Esophagus (tissue), 2 donors: ENCODE data around the gene THBD. TPM values are rescaled to one million over a fixed set of nuclear protein-coding genes. Genes with fewer than 3 reads are reported as not detected.
A peak's percentile ranks its signal among the peaks of the same experiment; 100 is the strongest.

Experiments
- H3K27ac ChIP-seq, 2 donors: one replicate each; pipeline ENCODE4 v1.5.1; 2013; ENCODE audit warnings: low read depth in 2 of 2, mild to moderate bottlenecking in 2 of 2, inconsistent platforms in 1 of 2, low read length in 1 of 2, moderate library complexity in 1 of 2
- H3K27me3 ChIP-seq, 2 donors: one replicate each; pipeline ENCODE4 v1.6.1; 2013; ENCODE audit warnings: low read length in 2 of 2, control low read depth in 1 of 2, mild to moderate bottlenecking in 1 of 2; ENCODE audit not compliant: insufficient read depth in 2 of 2, control insufficient read depth in 1 of 2
- H3K36me3 ChIP-seq, 2 donors: one replicate each; pipeline ENCODE4 v1.6.1; 2013; ENCODE audit warnings: low read length in 1 of 2; ENCODE audit not compliant: control insufficient read depth in 2 of 2, insufficient read depth in 2 of 2
- H3K4me1 ChIP-seq, 2 donors: one replicate each; pipeline ENCODE4 v1.6.1; 2013; ENCODE audit warnings: low read length in 1 of 2; ENCODE audit not compliant: control insufficient read depth in 2 of 2, insufficient read depth in 2 of 2
- H3K4me3 ChIP-seq, 2 donors: one replicate each; pipeline ENCODE4 v1.5.1; 2013; ENCODE audit warnings: low read length in 2 of 2, mild to moderate bottlenecking in 2 of 2, low read depth in 1 of 2, moderate library complexity in 1 of 2
- H3K9me3 ChIP-seq, 2 donors: one replicate each; pipeline ENCODE4 v1.6.1; 2013; ENCODE audit warnings: mild to moderate bottlenecking in 2 of 2, low read depth in 1 of 2, low read length in 1 of 2, moderate library complexity in 1 of 2; ENCODE audit not compliant: control insufficient read depth in 2 of 2, insufficient read depth in 1 of 2
- WGBS, 2 donors: extraction: QIAGEN DNeasy Blood & Tissue Kit; methylation state at CpG; one replicate each; pipeline ENCODE4 v1.1.7; 2013; 5-methylcytosine and 5-hydroxymethylcytosine counted together
- polyA plus RNA-seq, 2 donors: library from polyadenylated mRNA; stranded (reverse); fragments of 200-250 nt; gene quantifications; one replicate each; pipeline ENCODE4 v1.2.3, GENCODE V29; 2013
- donor health status: healthy with polysubstance abuse.
- donor health status: Bipolar disorder and iron deficiency.

The THBD gene
- polyA plus RNA-seq, 2 donors, result 9.5 to 29.7 TPM

DNA sequence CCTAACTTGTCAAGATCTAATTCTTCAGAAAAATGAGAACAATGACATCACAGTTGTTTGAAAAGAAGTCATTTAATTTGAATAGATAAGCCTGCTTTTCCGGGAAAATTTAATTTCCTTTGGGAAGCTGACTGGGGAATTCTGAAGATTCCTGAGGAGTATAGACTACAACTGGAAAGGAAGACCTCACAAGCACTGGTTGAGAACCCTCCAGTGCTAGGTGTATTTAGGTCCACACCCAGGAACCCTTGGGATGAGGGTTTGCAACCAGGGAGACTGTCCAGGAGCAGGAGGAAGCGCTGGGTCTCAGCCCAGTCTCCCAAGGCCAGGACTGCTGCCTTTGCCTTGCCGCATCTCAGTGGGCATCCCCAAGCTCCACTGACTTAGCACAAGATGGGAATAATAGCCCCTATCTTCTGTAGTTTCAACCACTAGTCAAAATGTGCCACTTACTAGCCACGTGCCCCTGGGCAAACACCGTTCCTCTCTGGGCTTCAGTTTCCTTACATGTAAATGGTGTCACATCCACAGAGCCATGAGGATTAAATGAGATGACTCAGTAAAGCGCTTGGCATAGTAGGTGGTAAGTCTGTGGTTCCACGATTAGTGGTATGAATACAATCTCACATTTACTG is 43.5 kb upstream of the THBD start:
- Histone ChIP-seq H3K4me1 (peaks cover 3 to 30% of the 10 kb centered on the region in 2 donors), H3K27ac (peak overlapping the region; percentile 55 to 96), H3K9me3 (no peaks in the 10 kb centered on the region), H3K4me3 (no peak overlapping the region), H3K27me3 (no peaks in the 10 kb centered on the region), H3K36me3 (no peaks in the 10 kb centered on the region)
- 65 to 67% methylated on average over 7 of the region's 7 CpGs for WGBS, 2 donors

DNA sequence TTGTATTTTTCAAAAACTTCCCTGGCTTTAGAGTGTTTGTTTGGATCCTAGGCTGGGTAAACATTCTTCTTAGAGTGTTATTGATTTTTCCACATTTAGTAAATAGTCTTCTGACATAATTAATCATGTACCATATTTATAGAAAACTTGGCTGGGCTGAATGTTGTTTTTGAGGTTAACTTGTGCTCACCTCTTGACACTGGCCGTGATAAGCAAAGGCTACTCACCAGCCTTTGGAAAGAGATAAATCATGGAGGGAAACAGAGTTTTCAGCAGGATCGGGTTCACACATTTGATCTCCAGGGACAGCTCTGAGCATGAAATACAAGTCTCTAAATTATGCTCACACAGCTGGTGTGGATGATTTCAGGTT is 42.9 kb upstream of the THBD start:
- Histone ChIP-seq H3K9me3 (no peaks in the 10 kb centered on the region), H3K4me1 (peaks cover 3 to 25% of the 10 kb centered on the region in 2 donors), H3K36me3 (no peaks in the 10 kb centered on the region), H3K27me3 (no peaks in the 10 kb centered on the region), H3K27ac (no peak overlapping the region), H3K4me3 (no peak overlapping the region)
- WGBS, 2 donors, result 49 to 62% methylated on average over 2 of the region's 2 CpGs

DNA sequence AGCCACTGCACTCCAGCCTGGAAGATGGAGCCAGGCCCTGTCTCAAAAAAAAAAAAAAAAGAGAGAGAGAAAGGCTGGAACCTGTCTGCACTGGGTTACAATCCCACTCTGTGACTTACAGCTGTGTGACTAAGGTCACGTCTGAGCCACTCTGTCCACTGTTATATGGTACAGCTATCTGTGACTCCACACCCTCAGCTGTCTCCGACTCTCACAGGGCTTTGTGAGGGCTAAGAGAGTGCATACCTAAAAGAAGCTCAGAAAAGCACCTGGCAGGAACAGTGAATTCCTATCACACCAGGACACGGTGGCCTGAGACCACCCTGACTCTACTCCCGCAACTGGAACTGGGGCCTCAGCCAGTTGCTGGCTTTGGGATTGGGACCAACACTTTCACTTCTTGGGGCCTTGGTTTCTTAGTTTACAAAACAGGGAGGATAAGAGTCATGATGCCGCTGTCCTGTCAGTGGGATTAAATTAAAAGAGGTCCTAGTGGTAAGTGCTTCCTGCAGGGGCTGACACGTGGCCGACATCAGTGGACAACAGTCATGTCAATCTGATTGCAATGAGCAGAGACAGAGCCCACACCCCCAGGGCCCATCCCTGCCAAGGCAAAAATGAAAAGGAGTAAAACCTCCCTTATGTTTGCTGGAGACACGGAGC is 42.4 kb upstream of the THBD start:
- peaks cover 3 to 23% of the 10 kb centered on the region in 2 donors for H3K4me1 ChIP-seq
- whole genome bisulfite sequencing, 2 donors, result 62 to 76% methylated on average over 8 of the region's 8 CpGs

DNA sequence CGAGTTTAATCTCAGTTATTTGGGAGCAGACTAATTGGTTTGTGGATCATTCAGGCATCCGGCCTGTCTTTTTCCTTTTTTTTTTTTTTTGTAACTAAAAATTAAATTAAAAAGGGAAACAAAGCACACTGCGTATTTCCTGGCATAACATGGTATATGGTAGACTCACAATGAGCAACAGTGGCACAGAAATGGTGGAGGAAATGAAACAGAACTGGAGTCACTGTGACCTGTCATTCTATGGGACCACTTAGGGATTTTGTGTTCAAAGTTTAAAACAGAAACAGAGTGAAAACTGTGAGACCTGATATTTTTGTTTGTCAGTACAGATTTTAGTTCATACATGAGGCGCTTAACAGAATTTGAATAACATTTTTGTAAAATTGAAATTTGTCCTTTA is 41.4 kb upstream of the THBD start:
- Histone ChIP-seq H3K9me3 (no peaks in the 10 kb centered on the region), H3K27ac (no peak overlapping the region), H3K4me3 (no peak overlapping the region), H3K4me1 (peaks cover 3 to 18% of the 10 kb centered on the region in 2 donors), H3K36me3 (no peaks in the 10 kb centered on the region), H3K27me3 (no peaks in the 10 kb centered on the region)
- WGBS, 2 donors, result 76 to 80% methylated on average over 4 of the region's 4 CpGs

More for the DNA sequence above, 42.4 kb upstream of the THBD start:
- Histone ChIP-seq H3K4me3 (no peak overlapping the region), H3K36me3 (no peaks in the 10 kb centered on the region), H3K9me3 (no peaks in the 10 kb centered on the region), H3K27me3 (no peaks in the 10 kb centered on the region), H3K27ac (no peak overlapping the region)

DNA sequence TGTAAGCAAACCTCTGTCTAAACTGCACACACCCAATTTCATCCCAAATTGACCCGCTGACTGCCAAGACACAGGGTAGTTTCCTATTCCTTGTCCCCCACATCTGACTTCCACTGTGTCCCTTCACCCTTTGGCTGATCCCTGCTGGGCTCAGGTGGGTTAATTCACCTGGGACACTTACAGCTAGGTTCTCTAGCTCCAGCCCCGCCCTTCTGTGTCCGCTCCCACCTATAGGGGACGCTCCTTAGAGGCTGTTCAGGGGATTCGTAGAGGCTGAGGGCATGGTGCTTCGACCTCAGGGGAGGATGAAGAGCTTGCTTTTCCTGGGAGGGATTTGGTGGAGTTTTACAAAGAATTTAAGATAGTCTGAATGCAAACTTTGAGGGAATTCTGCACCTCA is 40.7 kb upstream of the THBD start:
- no peaks in the 10 kb centered on the region for H3K36me3 ChIP-seq
- no peaks in the 10 kb centered on the region for H3K27me3 ChIP-seq
- no peaks in the 10 kb centered on the region for H3K9me3 ChIP-seq
- WGBS, 2 donors, result 84 to 86% methylated on average over 6 of the region's 6 CpGs
- no peak overlapping the region for H3K27ac ChIP-seq
- H3K4me3 ChIP-seq, result no peak overlapping the region
- H3K4me1 ChIP-seq, result peaks cover 3 to 17% of the 10 kb centered on the region in 2 donors

DNA sequence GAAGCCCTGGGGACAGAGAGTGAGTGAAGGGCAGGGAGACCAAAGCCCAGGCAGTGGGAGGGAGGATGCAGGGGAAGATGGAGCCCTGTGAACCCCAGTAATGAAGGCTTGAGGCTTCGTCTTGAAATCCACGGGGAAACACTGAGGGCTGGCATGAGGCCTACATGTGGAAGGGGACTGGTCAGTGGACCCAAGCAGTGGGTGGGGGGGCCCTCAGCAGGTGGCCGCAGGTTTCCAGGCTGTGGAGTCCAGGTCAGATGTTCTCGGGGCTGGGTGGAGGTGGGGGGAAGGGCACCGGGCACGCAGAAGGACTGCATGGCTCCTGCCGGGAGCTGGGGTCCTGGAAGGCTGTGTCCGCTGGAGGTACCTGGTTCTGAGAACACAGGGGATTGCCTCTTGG is 39.4 kb upstream of the THBD start:
- no peaks in the 10 kb centered on the region for H3K9me3 ChIP-seq
- H3K36me3 ChIP-seq, result no peaks in the 10 kb centered on the region
- no peak overlapping the region for H3K4me3 ChIP-seq
- 95% methylated on average over 8 of the region's 8 CpGs for WGBS, 2 donors
- no peak overlapping the region for H3K27ac ChIP-seq
- H3K27me3 ChIP-seq, result no peaks in the 10 kb centered on the region
- peaks cover 3 to 14% of the 10 kb centered on the region in 2 donors for H3K4me1 ChIP-seq

DNA sequence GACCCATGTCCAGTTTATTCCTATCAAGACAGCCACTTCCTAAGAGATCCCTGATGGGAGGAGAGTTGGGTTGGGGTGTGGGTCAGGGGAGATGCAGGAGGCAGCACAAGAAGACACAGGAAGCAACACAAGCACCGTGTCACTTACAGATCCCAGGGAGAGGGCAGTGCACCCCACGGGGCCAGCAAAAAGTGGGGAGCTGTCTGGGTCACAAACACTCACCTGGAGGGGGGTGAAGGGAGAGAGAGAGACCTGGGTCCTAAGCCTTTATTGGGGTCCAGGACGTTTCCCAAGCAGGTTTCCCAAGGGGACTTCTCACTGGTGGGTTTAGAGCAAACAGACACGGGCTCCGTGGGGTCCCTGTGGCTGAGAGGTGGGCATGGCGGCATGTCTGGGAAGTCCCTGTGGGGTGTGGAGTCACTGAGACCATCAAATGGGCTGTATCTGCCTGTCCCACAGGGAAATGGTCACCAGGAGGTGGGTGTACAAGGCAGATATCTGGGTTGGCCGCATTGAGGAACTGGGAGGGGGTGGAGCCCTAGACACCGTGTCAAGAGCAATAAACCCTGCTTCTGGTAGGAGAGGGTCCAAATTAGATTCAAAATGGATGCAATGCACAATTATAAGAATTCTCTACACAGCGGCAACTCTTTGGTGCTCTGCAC is 38.2 kb upstream of the THBD start:
- H3K4me3 ChIP-seq, result no peak overlapping the region
- WGBS, 2 donors, result 80 to 83% methylated on average over 9 of the region's 9 CpGs
- H3K27me3 ChIP-seq, result no peaks in the 10 kb centered on the region
- H3K27ac ChIP-seq, result peak overlapping the region; percentile 64 to 73
- no peaks in the 10 kb centered on the region for H3K9me3 ChIP-seq
- peaks cover 0 to 8% of the 10 kb centered on the region in 2 donors for H3K4me1 ChIP-seq
- no peaks in the 10 kb centered on the region for H3K36me3 ChIP-seq

DNA sequence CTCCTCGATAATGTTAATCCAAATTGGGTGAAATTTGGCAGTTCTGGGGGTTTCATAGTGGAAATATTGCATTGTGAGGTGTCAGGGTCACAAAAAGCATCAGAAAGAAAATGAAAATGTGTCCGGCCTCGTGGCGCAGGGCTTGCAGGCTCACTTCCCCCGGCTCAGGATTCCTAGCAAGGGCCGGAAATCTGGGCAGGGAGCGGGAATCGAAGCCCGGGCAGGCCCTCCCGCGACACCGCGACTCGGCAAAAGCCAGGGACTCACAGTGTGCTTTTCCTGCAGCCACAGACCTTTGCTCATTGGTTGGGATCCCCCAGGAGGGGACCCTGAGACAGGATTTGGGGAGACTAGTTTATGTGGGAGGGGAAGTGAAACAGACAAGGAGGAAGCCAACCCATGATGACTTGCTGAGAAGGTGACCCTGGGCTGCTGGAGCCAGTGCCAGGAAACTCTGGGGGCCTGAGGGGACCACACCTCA is 37.5 kb upstream of the THBD start:
- H3K27ac ChIP-seq, result peak overlapping the region; percentile 64 to 73
- WGBS, 2 donors, result 63 to 68% methylated on average over 14 of the region's 14 CpGs
- no peaks in the 10 kb centered on the region for H3K9me3 ChIP-seq
- no peak overlapping the region for H3K4me3 ChIP-seq
- H3K4me1 ChIP-seq, result peaks cover 0 to 8% of the 10 kb centered on the region in 2 donors
- H3K27me3 ChIP-seq, result no peaks in the 10 kb centered on the region
- no peaks in the 10 kb centered on the region for H3K36me3 ChIP-seq

DNA sequence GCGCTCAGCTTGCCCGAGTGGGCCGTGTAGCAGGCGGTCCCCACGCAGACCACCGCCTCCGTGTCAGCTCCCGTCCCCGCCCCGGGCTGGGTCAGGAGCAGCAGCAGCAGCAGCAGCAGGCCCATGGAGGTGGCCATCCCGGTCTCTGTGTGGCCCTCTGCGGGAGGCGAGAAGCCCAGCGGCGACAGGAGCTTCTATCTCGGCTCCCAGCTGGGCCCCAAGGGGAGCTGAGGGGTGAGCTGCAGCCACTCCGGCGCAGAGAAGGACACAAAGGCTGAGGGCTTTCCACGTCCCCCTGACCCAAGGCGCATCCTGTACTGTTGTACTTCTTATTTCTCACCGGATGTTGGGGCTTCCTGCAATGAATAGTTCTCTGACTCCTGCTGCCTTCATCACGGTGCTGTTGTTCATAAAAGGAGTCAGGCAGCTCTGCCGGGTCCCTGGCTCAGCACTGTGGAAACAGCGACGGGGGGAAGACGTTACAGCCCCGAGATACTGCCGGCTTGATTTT is 36.6 kb upstream of the THBD start, which contains the start of gene CD93:
TSS of gene CD93 (minus strand) at position 269 of the 511 bp plus-strand sequence. CDS start at position 137, 132 bp downstream.
- H3K27me3 ChIP-seq, result no peaks in the 10 kb centered on the region
- peaks cover 0 to 8% of the 10 kb centered on the region in 2 donors for H3K4me1 ChIP-seq
- 64 to 68% methylated on average over 27 to 28 of the region's 28 CpGs for WGBS, 2 donors

More for the DNA sequence above, 36.6 kb upstream of the THBD start, which contains the start of gene CD93:
- Histone ChIP-seq H3K9me3 (no peaks in the 10 kb centered on the region), H3K27ac (peak within 1 kb of the TSS; percentile 64 to 75), H3K4me3 (peak within 1 kb of the TSS in 1 of 2 donors; percentile 30), H3K36me3 (no peaks in the 10 kb centered on the region)
